Stomach smooth muscle (tissue), 2 donors: ENCODE results near the gene HES6.

Experiments
- H3K27ac ChIP-seq: one replicate; pipeline ENCODE4 v1.7.0; 2013; ENCODE audit warnings: mild to moderate bottlenecking, low read length, inconsistent platforms
- H3K27me3 ChIP-seq, 2 donors: one replicate each; pipeline ENCODE4 v1.7.0; 2013; ENCODE audit warnings: low read length in 2 of 2; ENCODE audit not compliant: insufficient read depth in 2 of 2, control insufficient read depth in 1 of 2
- H3K36me3 ChIP-seq, 2 donors: one replicate each; pipeline ENCODE4 v1.7.0; 2013; ENCODE audit warnings: low read length in 2 of 2; ENCODE audit not compliant: control insufficient read depth in 2 of 2, insufficient read depth in 2 of 2
- H3K4me1 ChIP-seq: one replicate; pipeline ENCODE4 v1.7.0; 2013; ENCODE audit warnings: low read length; ENCODE audit not compliant: control insufficient read depth, insufficient read depth
- H3K4me3 ChIP-seq, 2 donors: one replicate each; pipeline ENCODE4 v1.7.0; 2013; ENCODE audit warnings: low read length in 2 of 2
- H3K9ac ChIP-seq, 2 donors: one replicate each; pipeline ENCODE4 v1.7.0; 2013; ENCODE audit warnings: low read length in 2 of 2, mild to moderate bottlenecking in 1 of 2
- H3K9me3 ChIP-seq, 2 donors: one replicate each; pipeline ENCODE4 v1.7.0; 2013; ENCODE audit warnings: low read length in 2 of 2; ENCODE audit not compliant: control insufficient read depth in 2 of 2
- donor health status: healthy.
- donor health status: Pancreatic carcinoma.

HES6 gene

DNA sequence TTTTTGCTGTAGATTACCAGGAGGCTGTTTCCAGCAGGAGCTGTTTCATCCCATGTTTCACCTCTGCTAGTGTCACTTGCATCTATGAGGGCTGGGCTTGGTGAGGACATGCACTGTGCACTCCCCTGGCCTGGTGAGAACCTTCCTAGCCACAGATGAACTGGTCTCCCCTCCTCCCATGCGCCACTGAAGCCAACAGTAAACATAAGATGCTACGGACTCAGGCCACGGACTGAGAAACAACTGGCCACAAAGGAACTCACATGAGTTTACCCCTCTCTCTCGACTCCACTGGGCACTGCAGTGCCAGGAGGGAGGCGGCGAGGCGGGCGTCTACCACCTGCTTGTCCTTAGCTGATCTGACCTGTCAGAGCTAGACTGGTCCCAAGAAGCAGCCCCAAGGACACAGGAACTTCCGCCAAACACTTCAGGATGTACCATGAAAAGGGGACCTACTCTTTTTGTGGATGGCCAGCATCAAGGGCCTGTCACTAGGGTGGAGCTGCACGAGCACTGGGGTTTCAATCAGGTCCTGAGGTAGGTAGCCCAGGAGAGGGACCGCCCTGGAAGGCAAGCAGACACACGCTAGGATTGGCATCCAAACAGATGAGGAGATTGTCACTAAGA is 22.8 kb upstream of the HES6 start:
- H3K27ac ChIP-seq: peak overlapping the region; percentile 46

DNA sequence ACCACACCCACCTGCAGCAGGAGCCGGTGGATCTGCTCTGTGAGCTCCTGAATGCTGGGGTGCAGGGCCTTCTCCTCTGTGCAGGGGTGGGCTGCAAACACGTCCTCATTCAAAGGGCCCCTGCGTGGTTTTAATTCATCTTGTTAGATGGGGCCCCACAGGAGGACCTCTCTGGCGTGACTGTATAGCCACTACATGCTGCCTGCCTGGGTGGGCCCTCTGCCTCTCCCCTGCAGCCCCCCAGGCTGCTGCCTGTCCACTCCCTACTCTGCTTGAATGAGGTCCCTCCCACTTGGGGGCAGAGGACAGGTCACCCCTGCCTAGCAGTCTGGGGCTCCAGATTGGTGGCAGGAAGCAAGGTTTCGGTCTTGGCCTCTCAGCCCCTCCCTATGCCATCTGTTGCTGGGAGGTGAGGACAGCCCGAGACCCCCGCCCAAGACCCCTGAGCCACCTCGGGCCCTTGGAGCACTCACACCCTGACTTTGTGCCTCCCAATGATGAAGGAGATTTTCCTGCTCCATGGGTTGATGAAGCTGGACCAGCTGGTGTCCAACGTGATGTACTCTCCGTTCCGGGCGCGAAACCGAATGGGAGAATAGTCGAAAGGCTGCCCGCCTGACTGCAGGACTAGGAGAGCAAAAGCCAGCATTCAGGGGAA is 22.0 kb upstream of the HES6 start:
- Histone ChIP-seq H3K27me3 (no peaks in the 10 kb centered on the region), H3K36me3 (peaks cover 61 to 67% of the 10 kb centered on the region in 2 donors), H3K4me3 (no peak overlapping the region), H3K4me1 (peaks cover 20% of the 10 kb centered on the region), H3K27ac (no peak overlapping the region), H3K9ac (no peak overlapping the region), H3K9me3 (no peaks in the 10 kb centered on the region)

More for the DNA sequence above, 22.8 kb upstream of the HES6 start:
- Histone ChIP-seq H3K36me3 (peaks cover 64 to 68% of the 10 kb centered on the region in 2 donors), H3K4me3 (no peak overlapping the region), H3K27me3 (no peaks in the 10 kb centered on the region), H3K4me1 (peaks cover 20% of the 10 kb centered on the region), H3K9ac (peak overlapping the region in 1 of 2 donors; percentile 13), H3K9me3 (no peaks in the 10 kb centered on the region)

DNA sequence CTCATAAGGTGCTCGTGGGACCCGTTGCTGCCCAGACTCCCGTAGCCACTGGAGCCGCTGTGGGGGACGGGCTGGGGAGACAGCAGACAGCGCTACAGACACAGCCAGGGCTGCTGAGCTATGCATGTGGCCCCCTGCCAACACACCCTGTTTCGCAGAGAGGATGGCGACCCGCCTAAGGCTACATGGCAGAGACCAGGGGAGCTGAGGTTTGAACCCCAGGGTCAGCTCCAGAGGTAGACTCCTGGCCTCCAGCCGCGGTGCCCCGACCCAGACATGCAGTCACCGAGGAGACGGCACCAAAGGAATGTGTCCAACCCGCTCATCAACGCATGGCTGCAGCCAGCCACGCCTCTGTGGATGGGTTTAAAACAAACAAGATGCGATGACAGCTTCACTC is 21.0 kb upstream of the HES6 start:
- H3K36me3 ChIP-seq: peaks cover 71 to 77% of the 10 kb centered on the region in 2 donors

DNA sequence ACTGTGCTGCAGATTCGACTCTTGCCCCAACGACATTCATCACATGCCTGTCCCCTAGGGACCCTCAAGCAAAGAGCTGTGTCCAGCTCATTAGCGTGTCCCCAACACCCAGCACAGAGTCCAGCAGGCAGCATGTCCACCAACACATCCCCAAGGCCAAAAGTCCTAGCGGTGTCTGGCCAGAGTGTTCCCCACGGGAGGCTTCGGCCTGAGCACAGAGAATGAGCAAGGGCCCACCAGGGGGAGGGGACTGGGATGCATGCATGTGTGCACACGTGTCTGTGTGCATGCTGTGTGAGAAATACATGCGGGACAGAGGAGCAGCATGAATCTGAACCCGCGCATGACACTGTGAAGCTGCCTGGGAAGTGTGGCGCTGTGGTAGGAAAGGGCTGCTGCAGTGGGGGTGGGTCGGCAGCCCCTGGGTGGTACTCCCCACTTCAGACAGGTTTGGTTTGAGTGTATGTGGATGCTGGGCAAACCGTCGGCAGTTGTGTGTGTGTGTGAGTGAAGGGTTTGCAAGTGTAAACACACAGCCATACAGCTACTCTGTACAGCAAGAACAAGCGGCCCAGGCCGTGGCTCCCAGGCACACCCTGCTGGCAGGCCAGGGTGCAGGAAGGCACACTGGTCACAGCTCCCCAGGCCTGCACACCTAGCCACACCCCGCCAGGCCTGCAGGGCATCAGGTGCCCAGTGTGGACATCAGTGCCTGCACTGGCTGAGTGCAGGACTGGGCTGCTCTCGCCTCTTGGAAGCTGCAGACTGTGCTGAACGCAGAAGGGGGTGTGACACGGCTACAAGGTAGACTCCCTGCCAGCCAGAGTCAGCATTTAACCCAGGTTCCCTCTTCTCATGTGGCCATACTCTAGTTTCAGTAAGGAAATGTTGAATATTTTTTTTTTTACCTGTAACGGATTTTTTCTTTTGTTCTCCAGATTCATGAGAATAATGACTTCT is 19.5 kb upstream of the HES6 start:
- Histone ChIP-seq H3K36me3 (peaks cover 77 to 78% of the 10 kb centered on the region in 2 donors), H3K9ac (no peak overlapping the region), H3K9me3 (no peaks in the 10 kb centered on the region), H3K4me3 (no peak overlapping the region), H3K4me1 (peaks cover 20% of the 10 kb centered on the region), H3K27ac (no peak overlapping the region), H3K27me3 (no peaks in the 10 kb centered on the region)

More for the DNA sequence above, 21.0 kb upstream of the HES6 start:
- no peaks in the 10 kb centered on the region for H3K9me3 ChIP-seq
- H3K4me3 ChIP-seq: no peak overlapping the region
- no peaks in the 10 kb centered on the region for H3K27me3 ChIP-seq
- no peak overlapping the region for H3K27ac ChIP-seq
- H3K9ac ChIP-seq: no peak overlapping the region
- H3K4me1 ChIP-seq: peaks cover 20% of the 10 kb centered on the region

DNA sequence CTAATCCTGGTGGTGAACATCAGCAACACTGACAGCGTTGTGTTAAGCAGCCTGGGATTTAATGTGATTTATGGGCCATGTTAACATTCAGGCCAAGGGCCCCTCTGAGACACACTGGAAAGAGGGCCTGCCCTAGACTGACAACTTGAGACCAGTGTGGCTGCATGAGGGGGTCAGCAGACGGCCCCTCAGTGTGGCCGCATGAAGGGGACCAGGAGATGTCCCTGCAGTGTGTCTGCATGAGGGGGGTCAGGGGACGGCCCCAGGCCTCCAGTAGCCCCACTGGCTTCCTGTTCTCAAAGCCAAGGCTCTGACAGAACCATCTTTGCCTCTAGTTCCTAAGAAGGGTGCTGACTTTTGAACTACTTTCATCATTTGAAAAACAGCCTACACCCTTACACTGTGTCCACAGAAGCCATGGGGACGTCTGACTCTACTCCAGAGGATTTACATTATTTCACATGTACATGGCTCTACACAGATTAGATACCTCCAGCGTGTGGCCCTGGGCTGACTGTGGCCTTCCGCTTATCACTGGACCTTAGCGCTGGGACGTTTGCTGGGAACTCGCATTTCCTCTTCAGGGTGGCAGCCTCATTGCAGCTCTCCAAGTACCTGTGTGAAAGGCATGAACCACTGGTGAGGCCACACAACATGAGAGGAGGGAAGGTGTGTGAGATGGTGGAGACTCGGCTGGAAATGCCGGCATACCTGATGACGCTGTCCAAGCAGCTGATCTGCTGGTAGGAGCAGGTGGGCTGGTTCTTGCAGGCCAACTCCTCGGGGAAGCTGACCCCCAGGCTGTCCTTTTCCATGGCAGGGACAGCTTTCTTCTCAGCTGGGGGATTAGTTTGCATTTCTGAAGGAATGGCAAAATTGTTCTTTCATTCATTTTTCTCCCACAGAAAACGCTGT is 18.2 kb upstream of the HES6 start:
- H3K9ac ChIP-seq: no peak overlapping the region
- H3K36me3 ChIP-seq: peaks cover 83 to 84% of the 10 kb centered on the region in 2 donors
- no peak overlapping the region for H3K4me3 ChIP-seq
- no peak overlapping the region for H3K27ac ChIP-seq
- no peaks in the 10 kb centered on the region for H3K9me3 ChIP-seq
- peaks cover 8% of the 10 kb centered on the region for H3K4me1 ChIP-seq
- H3K27me3 ChIP-seq: no peaks in the 10 kb centered on the region

DNA sequence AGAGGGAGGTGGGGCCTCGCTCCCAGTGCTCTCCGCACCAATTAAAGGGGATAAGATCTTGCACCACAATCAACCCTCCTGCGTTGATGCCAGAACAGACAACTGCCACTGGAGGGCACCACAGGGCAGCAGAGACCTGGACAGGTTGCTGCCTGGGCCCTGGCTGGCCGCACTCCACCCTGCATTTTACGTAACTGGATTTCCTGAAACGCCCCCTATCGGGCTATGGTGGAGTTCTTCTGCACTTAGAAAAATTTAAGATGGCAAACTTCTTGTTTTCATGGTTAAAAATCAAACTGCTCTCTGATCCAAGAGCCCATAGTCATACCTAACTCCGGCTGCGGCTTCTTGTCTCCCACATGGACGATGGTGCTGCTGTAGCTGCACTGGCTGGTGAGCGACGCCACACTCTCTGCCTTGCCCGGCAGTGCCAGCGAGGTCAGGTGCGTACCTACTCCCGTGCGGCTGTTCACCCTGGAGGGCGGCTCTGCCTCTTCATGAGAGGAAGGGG is 16.8 kb upstream of the HES6 start:
- Histone ChIP-seq H3K4me1 (no peaks in the 10 kb centered on the region), H3K27ac (no peak overlapping the region), H3K4me3 (no peak overlapping the region), H3K9me3 (no peaks in the 10 kb centered on the region), H3K36me3 (peaks cover 79 to 85% of the 10 kb centered on the region in 2 donors), H3K9ac (no peak overlapping the region), H3K27me3 (no peaks in the 10 kb centered on the region)

DNA sequence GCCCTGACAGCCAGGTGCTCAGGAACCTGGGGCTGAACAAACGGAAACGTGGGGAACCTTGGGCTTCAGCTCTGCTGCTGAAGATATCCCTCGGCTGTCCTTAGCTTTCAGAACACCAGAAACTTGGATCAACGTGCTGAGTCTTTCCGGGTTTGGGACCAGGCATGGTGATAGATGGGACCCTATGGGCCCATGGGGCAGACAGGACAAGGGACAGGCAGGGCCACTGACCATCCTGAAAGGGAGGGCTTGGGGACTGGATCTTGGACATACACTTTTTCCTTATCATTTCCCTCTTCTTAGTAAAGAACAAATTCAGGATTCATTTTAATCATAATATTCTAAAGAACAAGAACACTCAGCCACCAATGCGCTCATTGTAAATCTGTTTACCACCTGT is 16.3 kb upstream of the HES6 start:
- H3K4me1 ChIP-seq: no peaks in the 10 kb centered on the region

DNA sequence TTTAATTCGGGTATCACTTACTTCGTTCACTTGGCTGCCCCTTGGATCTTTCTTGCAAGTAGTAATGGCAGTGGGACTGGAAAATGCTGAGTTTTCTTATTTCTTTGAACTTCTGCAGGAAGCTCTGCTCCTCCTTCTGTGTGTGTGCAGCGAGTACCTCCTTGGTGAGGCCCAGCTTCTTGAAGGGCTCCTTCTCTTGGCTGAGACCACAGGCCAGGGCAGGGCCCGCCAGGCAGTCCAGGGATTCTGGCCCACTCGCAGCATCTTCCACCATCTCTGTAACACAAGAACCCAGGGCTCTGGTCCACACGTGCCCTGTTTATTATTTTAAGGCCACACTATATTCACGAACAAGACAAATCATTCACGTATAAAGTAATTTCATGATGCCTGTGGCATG is 15.8 kb upstream of the HES6 start:
- Histone ChIP-seq H3K9ac (no peak overlapping the region), H3K27me3 (no peaks in the 10 kb centered on the region), H3K36me3 (peaks cover 77 to 85% of the 10 kb centered on the region in 2 donors), H3K4me3 (no peak overlapping the region), H3K9me3 (no peaks in the 10 kb centered on the region), H3K27ac (no peak overlapping the region), H3K4me1 (no peaks in the 10 kb centered on the region)

More for the DNA sequence above, 16.3 kb upstream of the HES6 start:
- Histone ChIP-seq H3K9me3 (no peaks in the 10 kb centered on the region), H3K9ac (no peak overlapping the region), H3K27ac (no peak overlapping the region), H3K4me3 (no peak overlapping the region), H3K36me3 (peaks cover 77 to 85% of the 10 kb centered on the region in 2 donors), H3K27me3 (no peaks in the 10 kb centered on the region)

DNA sequence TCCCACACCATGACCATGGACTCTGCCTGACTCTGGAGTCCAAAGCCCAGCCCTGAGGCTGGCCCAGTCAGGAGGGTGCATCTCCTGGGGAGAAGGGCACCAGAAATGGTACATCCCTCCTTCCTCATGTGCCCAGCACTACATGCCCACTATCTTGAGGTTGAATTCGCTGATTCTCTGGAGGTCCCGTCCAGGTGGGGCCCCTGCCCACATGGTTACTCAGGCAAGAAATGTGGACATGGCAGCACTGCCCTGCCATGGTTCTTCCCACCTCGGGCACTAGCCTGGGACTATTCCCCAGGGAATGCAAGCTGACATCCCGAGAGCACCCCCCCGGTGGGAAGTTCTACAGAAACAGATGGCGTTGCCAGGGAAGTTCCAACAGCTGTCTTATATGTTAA is 15.3 kb upstream of the HES6 start:
- H3K4me1 ChIP-seq: no peaks in the 10 kb centered on the region
- H3K9me3 ChIP-seq: no peaks in the 10 kb centered on the region
- no peak overlapping the region for H3K9ac ChIP-seq
- H3K27ac ChIP-seq: no peak overlapping the region
- H3K36me3 ChIP-seq: peaks cover 79 to 84% of the 10 kb centered on the region in 2 donors
- no peaks in the 10 kb centered on the region for H3K27me3 ChIP-seq
- no peak overlapping the region for H3K4me3 ChIP-seq
